Neuron (in vitro differentiated cells): Measurements from ENCODE around the gene DNAH8.

Source experiments
- H2AFZ ChIP-seq: one replicate; pipeline ENCODE4 v1.6.1; 2013; ENCODE audit warnings: low read depth, mild to moderate bottlenecking, inconsistent platforms, low read length, moderate library complexity
- H3K27me3 ChIP-seq: one replicate; pipeline ENCODE4 v1.6.1; 2013; ENCODE audit warnings: low read length; ENCODE audit not compliant: insufficient read depth
- H3K36me3 ChIP-seq: one replicate; pipeline ENCODE4 v1.6.1; 2013; ENCODE audit warnings: low read length; ENCODE audit not compliant: insufficient read depth
- H3K4me1 ChIP-seq: one replicate; pipeline ENCODE4 v1.6.1; 2013; ENCODE audit warnings: low read length; ENCODE audit not compliant: insufficient read depth
- H3K4me3 ChIP-seq: 2 replicates; pipeline ENCODE4 v1.5.1; 2013; ENCODE audit warnings: mild to moderate bottlenecking, low read length, moderate library complexity
- H3K9me3 ChIP-seq: one replicate; pipeline ENCODE4 v1.6.1; 2013; ENCODE audit warnings: low read length

Gene DNAH8

GRCh38 chr6:38730140-38730862, 15.2 kb downstream of the DNAH8 start:
- Histone ChIP-seq H3K9me3 (no peaks in the 10 kb centered on the region), H2AFZ (no peak overlapping the region), H3K27me3 (no peaks in the 10 kb centered on the region), H3K4me1 (peaks cover 7% of the 10 kb centered on the region), H3K4me3 (no peak overlapping the region), H3K36me3 (no peaks in the 10 kb centered on the region)

- no peaks in the 10 kb centered on the region for H3K36me3 ChIP-seq
- no peaks in the 10 kb centered on the region for H3K4me1 ChIP-seq
- H2AFZ ChIP-seq = no peak overlapping the region
- H3K9me3 ChIP-seq = no peaks in the 10 kb centered on the region
- H3K4me3 ChIP-seq = no peak overlapping the region
- no peaks in the 10 kb centered on the region for H3K27me3 ChIP-seq
Observed at GRCh38 chr6:38736951-38737350, 21.8 kb downstream of the DNAH8 start.

GRCh38 chr6:38738261-38738660, 23.1 kb downstream of the DNAH8 start:
- Histone ChIP-seq H3K4me1 (no peaks in the 10 kb centered on the region), H3K9me3 (no peaks in the 10 kb centered on the region), H3K36me3 (no peaks in the 10 kb centered on the region), H3K4me3 (no peak overlapping the region), H3K27me3 (no peaks in the 10 kb centered on the region), H2AFZ (no peak overlapping the region)

- H3K4me3 ChIP-seq = no peak overlapping the region
- no peak overlapping the region for H2AFZ ChIP-seq
Observed at GRCh38 chr6:38739532-38739931, 24.4 kb downstream of the DNAH8 start.

GRCh38 chr6:38749473-38749872, 34.4 kb downstream of the DNAH8 start:
- no peaks in the 10 kb centered on the region for H3K9me3 ChIP-seq
- H3K27me3 ChIP-seq = no peaks in the 10 kb centered on the region
- H2AFZ ChIP-seq = no peak overlapping the region
- H3K36me3 ChIP-seq = no peaks in the 10 kb centered on the region
- no peak overlapping the region for H3K4me3 ChIP-seq
- H3K4me1 ChIP-seq = no peaks in the 10 kb centered on the region

More at GRCh38 chr6:38739532-38739931, 24.4 kb downstream of the DNAH8 start:
- no peaks in the 10 kb centered on the region for H3K36me3 ChIP-seq
- H3K4me1 ChIP-seq = no peaks in the 10 kb centered on the region
- no peaks in the 10 kb centered on the region for H3K27me3 ChIP-seq
- no peaks in the 10 kb centered on the region for H3K9me3 ChIP-seq

- H3K9me3 ChIP-seq = no peaks in the 10 kb centered on the region
- H3K27me3 ChIP-seq = no peaks in the 10 kb centered on the region
- H3K4me3 ChIP-seq = no peak overlapping the region
- H2AFZ ChIP-seq = no peak overlapping the region
- no peaks in the 10 kb centered on the region for H3K4me1 ChIP-seq
- H3K36me3 ChIP-seq = no peaks in the 10 kb centered on the region
Observed at GRCh38 chr6:38750968-38751615, 36.0 kb downstream of the DNAH8 start.

- Histone ChIP-seq H3K36me3 (no peaks in the 10 kb centered on the region), H3K4me1 (no peaks in the 10 kb centered on the region), H2AFZ (no peak overlapping the region)
Observed at GRCh38 chr6:38753707-38754106, 38.6 kb downstream of the DNAH8 start.

GRCh38 chr6:38755207-38755606, 40.1 kb downstream of the DNAH8 start:
- Histone ChIP-seq H3K36me3 (no peaks in the 10 kb centered on the region), H3K9me3 (no peaks in the 10 kb centered on the region), H3K27me3 (no peaks in the 10 kb centered on the region), H3K4me1 (no peaks in the 10 kb centered on the region), H3K4me3 (no peak overlapping the region), H2AFZ (no peak overlapping the region)

More at GRCh38 chr6:38753707-38754106, 38.6 kb downstream of the DNAH8 start:
- H3K4me3 ChIP-seq = no peak overlapping the region
- H3K27me3 ChIP-seq = no peaks in the 10 kb centered on the region
- no peaks in the 10 kb centered on the region for H3K9me3 ChIP-seq

GRCh38 chr6:38755874-38756273, 40.8 kb downstream of the DNAH8 start:
- no peak overlapping the region for H2AFZ ChIP-seq
- H3K4me3 ChIP-seq = no peak overlapping the region
- no peaks in the 10 kb centered on the region for H3K4me1 ChIP-seq
- H3K36me3 ChIP-seq = no peaks in the 10 kb centered on the region
- no peaks in the 10 kb centered on the region for H3K27me3 ChIP-seq
- H3K9me3 ChIP-seq = no peaks in the 10 kb centered on the region

GRCh38 chr6:38760097-38760496, 45.0 kb downstream of the DNAH8 start:
- H3K27me3 ChIP-seq = no peaks in the 10 kb centered on the region
- no peak overlapping the region for H3K4me3 ChIP-seq
- no peaks in the 10 kb centered on the region for H3K4me1 ChIP-seq
- H2AFZ ChIP-seq = no peak overlapping the region
- H3K9me3 ChIP-seq = no peaks in the 10 kb centered on the region
- H3K36me3 ChIP-seq = no peaks in the 10 kb centered on the region

- no peak overlapping the region for H2AFZ ChIP-seq
Observed at GRCh38 chr6:38762848-38763247, 47.7 kb downstream of the DNAH8 start.

GRCh38 chr6:38767560-38767959, 52.4 kb downstream of the DNAH8 start:
- Histone ChIP-seq H3K4me3 (no peak overlapping the region), H3K4me1 (no peaks in the 10 kb centered on the region), H3K27me3 (no peaks in the 10 kb centered on the region), H2AFZ (no peak overlapping the region), H3K9me3 (no peaks in the 10 kb centered on the region), H3K36me3 (no peaks in the 10 kb centered on the region)

More at GRCh38 chr6:38762848-38763247, 47.7 kb downstream of the DNAH8 start:
- Histone ChIP-seq H3K4me1 (no peaks in the 10 kb centered on the region), H3K4me3 (no peak overlapping the region), H3K27me3 (no peaks in the 10 kb centered on the region), H3K9me3 (no peaks in the 10 kb centered on the region), H3K36me3 (no peaks in the 10 kb centered on the region)

- Histone ChIP-seq H3K36me3 (no peaks in the 10 kb centered on the region), H3K4me1 (no peaks in the 10 kb centered on the region), H3K4me3 (no peak overlapping the region), H3K9me3 (no peaks in the 10 kb centered on the region), H3K27me3 (peaks cover 6% of the 10 kb centered on the region), H2AFZ (no peak overlapping the region)
Observed at GRCh38 chr6:38773338-38773737, 58.2 kb downstream of the DNAH8 start.
